ENCODE measurements around the gene COX4I2.

GRCh38 chr20:31638816-31639215 is 1.1 kb downstream of the COX4I2 start:
- TF ChIP-seq POLR2A (IDR thresholded peaks at IDR 0.05) (no peak), CTCF (IDR thresholded peaks at IDR 0.05) (no peak)

Data from heart left ventricle (tissue), 13 donors.